NOMO-1 (cell line): ENCODE measurements around the gene WDR36.

ENCODE experiments used
- DNase-seq, 2 experiments: peaks; one replicate each; lab custom pipeline; 2025; ENCODE audit not compliant: unreplicated experiment in 2 of 2; lab: John Stamatoyannopoulos, UW

The WDR36 gene

GRCh38 chr5:111092062-111092853 lies at the start of gene WDR36:
WDR36 (plus strand) TSS chr5:111092348; CDS start chr5:111092457, 109 bp downstream.
- peak; percentile 79 to 92 for DNase-seq

GRCh38 chr5:111043712-111044506 lies 48.2 kb upstream of the WDR36 start:
- no peak for DNase-seq

- no peak for DNase-seq
Measured at GRCh38 chr5:111058064-111058463, 34.1 kb upstream of the WDR36 start.

GRCh38 chr5:111060169-111060568 lies 32.0 kb upstream of the WDR36 start:
- no peak for DNase-seq

GRCh38 chr5:111061618-111062017 lies 30.5 kb upstream of the WDR36 start:
- no peak for DNase-seq

- DNase-seq, result no peak
Measured at GRCh38 chr5:111063709-111064322, 28.3 kb upstream of the WDR36 start.

- no peak for DNase-seq
Measured at GRCh38 chr5:111066261-111066938, 25.7 kb upstream of the WDR36 start.

GRCh38 chr5:111068213-111068612 lies 23.9 kb upstream of the WDR36 start:
- DNase-seq, result no peak

- no peak for DNase-seq
Measured at GRCh38 chr5:111069839-111070238, 22.3 kb upstream of the WDR36 start.

GRCh38 chr5:111070272-111071134 lies 21.6 kb upstream of the WDR36 start:
- no peak for DNase-seq

- no peak for DNase-seq
Measured at GRCh38 chr5:111071413-111071812, 20.7 kb upstream of the WDR36 start, which contains the start of gene TSLP. TSLP (plus strand) TSS chr5:111071713; CDS start chr5:111071891, 178 bp downstream.

GRCh38 chr5:111072949-111073682 lies 19.0 kb upstream of the WDR36 start:
- peak; percentile 85 to 86 for DNase-seq

- no peak for DNase-seq
Measured at GRCh38 chr5:111074244-111074643, 17.9 kb upstream of the WDR36 start.

GRCh38 chr5:111075520-111075919 lies 16.6 kb upstream of the WDR36 start:
- DNase-seq, result peak in 1 of 2 experiments; percentile 39

- DNase-seq, result peak in 1 of 2 experiments; percentile 82
Measured at GRCh38 chr5:111076091-111076490, 16.1 kb upstream of the WDR36 start.

GRCh38 chr5:111077678-111078077 lies 14.5 kb upstream of the WDR36 start:
- DNase-seq, result peak in 1 of 2 experiments; percentile 26

- DNase-seq, result no peak
Measured at GRCh38 chr5:111079846-111080245, 12.3 kb upstream of the WDR36 start.

GRCh38 chr5:111083323-111083722 lies 8.8 kb upstream of the WDR36 start:
- peak; percentile 52 to 92 for DNase-seq

GRCh38 chr5:111095982-111096381 lies 3.8 kb downstream of the WDR36 start:
- no peak for DNase-seq
